ENCODE data around the gene MPZL1.

MPZL1 gene

DNA sequence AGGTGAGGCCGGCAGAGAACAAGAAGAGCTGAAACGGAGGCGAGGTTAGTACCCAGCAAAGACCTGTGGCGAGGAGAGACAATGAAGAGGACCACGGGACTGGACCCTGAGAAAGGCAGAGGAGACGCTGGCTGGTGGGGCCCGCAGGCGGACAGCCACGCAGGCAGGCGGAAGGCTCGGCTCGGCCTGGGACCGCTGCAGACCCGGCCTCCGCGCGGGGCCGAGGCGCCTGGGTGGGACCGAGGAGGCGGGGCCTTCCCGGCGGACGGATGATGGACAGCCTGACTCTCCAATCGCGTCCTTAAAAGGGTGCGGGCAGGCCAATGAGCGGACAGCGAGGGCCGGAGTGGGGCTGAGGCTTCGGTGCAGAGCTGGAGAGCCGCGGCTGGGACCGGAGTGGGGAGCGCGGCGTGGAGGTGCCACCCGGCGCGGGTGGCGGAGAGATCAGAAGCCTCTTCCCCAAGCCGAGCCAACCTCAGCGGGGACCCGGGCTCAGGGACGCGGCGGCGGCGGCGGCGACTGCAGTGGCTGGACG lies at the start of gene MPZL1:
MPZL1 (plus strand) TSS at position 366 of the 535 bp plus-strand sequence. CDS start 170 bp downstream, outside the sequence.
- peak; percentile 95 for DNase-seq (ENCODE audit: low spot score)

DNA sequence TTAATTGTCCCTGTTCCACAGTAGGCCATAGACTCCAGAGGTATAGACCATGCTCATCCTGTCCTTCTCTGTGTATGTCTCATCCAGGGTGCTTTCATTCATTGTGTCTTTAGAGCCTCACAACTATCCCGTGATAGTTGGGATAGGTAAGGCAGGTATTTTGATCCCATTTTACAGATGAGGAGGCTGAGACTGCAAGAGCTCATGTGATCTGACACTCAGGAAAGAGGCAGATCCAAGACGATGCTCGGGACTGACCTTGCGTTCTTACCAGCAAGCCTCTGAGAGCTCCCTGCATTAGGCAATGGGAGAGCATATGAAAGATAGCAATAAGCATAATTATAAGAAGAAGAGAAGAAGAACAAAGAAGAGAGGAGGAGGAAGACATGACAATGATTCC lies 49.0 kb upstream of the MPZL1 start:
- no peak for DNase-seq (ENCODE audit: low spot score)

DNA sequence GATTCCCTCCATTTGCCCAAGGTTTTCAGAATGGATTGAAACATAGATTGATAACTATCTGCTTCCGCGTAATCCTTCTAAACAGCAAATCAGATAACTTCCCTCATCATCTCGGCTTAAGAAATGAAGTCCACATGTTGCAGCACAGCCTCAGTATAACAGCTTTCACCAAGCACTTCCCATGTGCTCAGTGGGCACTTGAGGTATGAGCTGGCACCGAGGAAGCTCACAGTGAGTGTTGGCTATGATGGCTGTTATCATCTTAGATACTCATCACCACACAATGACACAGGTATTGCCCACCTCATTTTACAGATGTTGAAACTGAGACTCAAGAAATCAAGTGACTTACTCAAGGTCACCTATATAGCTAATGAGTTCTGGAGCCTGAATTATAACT lies 48.5 kb upstream of the MPZL1 start:
- no peak for DNase-seq (ENCODE audit: low spot score)

DNA sequence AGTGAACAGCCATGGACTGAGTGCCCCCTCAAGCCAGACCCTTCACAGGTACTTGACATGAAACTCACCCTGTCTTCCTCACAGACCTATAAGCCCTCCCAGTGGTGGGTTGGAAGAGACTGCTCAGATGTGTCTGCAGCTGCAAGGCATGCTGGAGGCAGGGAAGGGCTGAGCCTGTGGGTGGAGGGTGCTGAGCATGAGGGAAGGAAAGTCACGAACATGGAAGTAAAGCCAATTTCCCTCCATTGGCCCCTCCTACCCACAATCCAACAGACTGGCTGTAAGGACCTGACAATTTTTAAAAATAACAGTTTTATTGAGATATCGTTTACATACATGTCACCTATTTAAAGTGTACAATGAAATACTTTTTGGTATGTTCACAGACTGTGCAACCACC lies 47.6 kb upstream of the MPZL1 start:
- no peak for DNase-seq (ENCODE audit: low spot score)

DNA sequence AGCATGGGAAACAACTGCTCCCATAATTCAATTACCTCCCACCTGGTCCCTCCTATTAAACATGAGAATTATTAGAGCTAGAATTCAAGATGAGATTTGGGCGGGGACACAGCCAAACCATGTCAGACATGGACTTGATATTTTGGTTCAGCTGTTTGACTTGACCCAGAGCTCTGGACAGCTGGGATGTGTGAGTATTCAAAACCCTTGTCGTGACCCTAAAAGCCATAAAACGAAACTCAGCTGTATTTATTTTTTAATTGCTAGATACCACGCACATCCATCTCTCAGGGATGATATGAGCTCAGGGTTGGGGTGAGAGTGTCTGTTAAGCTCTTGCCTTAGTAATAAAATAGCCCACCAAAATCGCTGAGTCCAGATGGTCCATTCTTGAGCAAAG lies 46.3 kb upstream of the MPZL1 start:
- DNase-seq (ENCODE audit: low spot score) = no peak

DNA sequence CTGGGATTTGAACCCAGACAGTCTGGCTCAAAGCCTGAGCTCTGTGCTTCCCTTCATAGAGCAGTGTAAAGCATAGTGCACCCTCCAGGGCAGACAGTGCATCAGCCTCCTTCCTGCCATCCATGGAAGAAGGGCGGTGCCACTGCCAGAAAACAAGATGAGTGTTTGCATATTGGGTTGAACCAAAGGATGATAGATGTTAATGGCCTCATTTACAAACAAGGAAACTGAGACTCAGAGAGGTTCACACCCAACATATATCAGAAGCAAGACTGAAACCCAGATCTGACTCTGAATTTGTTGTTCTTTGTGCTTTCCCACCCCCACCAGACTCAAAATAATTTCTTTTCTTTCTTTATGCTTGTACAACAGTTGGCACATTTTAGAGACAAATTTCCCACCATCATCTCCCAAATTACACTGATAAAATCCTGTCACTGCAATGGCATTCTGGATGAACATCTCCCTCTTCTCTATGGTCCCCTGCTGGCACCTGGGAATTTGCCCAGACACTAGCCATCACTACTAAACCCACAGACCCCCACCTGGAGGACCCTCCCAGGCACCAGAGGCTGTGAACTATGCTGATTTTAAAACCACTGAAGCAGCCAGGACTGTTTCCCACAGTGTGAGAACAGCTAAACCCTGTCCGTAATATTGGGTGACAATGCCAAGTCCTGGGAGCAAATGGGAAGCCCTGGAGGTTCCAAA lies 45.4 kb upstream of the MPZL1 start:
- no peak for DNase-seq (ENCODE audit: low spot score)

DNA sequence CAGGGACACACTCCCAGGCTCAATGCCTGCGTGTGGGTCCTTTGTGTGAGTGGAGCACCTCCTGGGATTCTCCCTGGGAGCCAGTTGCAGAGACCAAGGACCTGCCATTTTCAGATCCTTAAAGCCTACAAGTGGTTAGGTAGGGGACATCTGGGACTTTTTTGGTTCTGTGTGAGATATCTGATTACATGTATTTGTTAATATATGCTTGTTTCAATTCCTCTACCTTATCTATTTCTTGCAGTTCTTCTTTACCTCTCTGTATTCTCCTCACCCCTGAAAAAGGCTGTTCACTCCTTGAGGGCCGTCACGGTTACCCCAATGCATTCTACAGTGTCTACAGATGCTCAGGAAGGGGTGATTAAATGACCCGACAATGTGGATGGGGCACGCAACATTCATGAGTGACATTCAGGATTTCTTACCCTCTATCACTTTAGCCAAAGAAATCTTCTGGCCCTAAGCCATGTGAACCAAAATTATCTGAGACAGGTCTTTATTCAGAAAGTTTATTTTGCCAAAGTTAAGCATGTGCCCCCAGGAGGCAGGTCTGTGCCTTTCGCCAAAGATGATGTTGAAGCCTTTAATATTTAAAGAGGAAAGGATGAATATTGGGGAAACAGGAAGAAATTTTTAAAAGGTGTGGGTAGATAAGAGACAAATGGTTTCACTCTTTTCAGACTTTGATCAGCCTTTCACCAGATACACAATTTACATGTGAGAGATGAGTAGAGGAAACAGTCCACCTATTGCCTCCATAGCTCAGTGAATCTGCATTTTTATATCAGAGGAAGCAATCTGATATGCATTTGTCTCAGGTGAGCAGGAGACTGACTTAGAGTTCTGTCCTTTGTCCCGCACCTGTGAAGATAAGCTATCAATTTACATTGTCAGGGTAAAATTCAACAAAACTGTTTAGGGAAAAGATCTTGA lies 44.6 kb upstream of the MPZL1 start:
- DNase-seq (ENCODE audit: low spot score) = no peak

DNA sequence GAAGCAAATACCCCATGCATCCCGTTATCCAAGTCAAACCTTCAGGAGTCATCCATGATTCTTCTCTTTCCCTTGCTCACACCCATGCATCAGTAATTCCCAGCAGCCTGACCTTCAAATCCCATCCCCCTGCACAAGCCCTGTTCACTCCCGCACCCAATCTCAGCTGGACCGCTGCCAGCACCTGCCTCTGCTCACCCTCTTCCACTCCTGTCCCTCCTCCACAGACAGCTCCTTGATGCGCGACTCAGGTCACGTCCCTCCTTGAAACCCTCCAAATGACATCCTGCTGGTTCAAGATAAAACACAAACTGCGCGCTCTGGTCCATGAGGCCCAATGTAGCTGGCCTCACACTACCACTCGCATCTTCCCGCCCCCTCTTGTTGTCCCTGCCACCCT lies 43.4 kb upstream of the MPZL1 start:
- no peak for DNase-seq (ENCODE audit: low spot score)

DNA sequence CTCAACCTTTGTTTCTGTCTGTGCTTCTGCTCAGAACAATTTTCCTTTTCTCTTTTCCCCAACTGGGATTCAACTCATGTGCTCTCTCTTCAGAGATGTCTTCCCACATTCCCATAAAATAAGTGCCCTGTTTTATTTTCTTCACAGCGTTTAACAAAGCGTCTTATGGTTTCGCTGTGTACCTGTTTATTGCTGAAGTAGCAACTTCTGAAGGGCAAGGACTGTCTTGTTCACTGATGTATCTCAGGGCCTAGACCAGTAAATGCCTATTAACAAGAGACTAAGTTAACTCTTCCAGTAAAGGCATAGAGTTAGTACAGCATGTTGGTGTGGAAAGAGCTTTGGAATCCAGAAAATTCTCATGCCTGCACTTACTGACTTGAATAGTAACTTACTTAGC lies 42.9 kb upstream of the MPZL1 start:
- DNase-seq (ENCODE audit: low spot score) = no peak

DNA sequence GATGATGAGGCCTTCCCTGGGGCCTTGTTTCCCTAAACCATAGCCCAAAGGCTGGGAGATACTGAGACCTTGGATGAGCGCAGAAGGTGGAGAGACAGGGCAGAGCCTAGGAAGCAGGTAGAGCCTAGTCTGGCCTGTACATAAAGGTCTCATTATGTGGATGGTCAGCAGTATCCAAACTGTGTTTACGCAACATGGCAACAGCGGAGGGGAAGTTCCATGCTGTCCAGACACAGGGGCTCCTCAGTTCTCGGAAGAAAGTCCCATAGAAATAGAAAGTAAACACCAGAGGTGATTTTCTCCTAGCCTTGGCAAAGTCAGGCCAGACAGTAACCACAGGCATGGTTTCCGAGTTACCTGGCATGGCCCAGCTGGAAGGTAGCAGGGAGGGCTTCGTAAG lies 42.1 kb upstream of the MPZL1 start:
- DNase-seq (ENCODE audit: low spot score) = no peak

DNA sequence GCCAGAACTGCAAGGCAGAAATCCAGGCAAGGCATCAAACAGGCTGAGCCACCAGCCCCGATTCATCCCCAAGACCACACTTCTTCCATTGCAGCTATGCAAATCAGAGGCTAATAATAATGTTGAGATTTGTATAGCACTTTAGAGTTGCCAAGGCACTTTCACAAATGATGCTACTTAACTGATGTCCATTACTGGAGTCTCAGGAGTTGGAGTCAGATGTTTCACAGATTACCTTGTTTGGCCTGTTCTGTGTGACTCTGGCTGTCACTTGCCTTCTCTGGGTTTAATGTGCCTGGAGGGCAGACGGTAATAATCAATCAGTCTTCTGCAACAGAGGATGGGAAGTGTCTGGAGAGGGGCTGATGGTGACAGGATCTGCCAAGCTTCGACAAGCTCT lies 40.8 kb upstream of the MPZL1 start:
- no peak for DNase-seq (ENCODE audit: low spot score)

DNA sequence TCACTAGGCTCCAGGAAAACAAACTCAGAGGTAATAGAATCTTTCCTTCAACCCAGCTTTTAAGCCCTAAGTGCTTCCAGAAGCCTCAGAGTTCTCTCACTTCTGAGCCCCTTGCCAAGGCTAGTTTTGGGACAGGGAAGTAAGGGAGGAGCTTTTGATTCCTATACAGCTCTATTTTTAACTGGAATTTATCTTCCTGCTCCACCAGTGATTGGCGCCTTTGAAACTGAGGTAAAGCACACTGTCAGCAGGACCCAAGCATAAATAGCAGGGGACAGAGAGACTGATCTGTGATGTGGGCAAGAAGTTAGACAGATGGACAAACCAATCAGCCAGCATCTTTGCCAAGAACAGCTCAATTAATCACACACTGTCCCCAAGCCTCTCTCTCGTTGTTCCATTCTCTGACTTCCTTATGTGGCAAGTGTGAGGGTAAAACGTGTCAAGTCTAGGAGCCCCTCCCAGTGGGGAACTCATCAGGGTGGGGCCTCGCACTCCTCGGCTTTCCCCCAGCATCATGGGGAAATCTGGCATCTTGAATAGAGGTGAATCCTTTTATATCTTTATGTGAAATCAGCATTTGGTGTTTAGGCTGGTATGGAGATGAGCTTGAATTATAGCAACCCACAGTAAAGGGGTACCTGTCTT lies 40.2 kb upstream of the MPZL1 start:
- no peak for DNase-seq (ENCODE audit: low spot score)

DNA sequence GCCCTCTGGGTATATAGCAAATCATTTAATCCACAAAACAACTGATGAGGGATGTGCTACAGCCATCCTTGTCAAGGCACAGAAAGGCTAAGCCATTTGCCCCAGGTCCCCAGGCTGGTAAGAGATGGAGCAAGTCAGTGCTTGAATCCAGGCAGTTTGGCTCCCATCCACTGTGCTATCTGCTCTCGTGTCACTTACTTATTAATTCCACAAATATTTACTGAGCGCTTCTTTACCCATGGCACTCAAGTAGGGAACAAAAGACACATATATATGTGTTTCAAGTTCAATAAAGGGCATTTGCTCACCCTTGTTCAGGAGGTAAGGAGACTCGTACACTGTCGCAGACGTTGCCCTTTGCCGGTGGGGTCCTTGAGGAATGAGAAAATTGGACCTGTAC lies 38.6 kb upstream of the MPZL1 start:
- DNase-seq (ENCODE audit: low spot score) = no peak

DNA sequence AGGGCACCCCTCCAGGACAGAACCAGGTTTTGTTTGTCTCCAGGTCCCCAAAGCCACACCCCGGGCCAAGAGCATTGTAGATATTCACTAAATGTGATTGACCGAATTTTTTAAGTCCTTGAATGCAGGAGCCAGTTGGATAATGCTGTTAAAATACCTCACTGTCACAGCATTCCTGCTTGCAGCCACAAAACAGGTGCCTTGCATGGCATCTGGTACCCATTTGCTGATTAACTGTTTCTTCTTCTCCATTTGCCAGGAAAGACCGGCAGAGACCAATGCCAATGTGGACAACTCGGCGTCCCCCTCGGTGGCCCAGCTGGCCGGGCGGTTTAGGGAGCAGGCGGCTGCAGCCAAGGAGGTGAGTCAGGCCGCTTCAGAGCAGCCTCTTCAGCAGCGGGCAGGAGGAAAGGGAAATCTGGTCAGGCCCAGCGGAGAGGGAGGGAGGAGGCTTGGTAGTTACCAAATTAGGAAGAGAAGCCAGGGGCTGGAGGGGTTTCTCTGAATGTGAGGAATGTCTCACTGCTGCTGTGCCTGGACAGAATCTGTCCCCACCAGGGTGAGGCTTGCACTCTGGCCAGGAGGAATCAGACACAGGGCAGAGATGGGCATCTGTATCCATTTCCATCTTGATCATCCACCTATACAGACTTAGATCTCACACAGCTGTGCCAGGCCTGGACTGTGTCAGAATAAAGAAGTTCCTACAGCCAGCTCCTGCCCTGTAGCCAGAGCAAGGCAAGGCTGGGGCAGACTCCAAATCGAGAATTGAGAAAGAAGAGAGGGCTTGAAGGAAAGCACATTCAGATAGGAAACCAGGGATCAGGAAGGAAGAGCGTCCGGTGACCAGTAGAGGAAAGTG lies 37.9 kb upstream of the MPZL1 start:
- no peak for DNase-seq (ENCODE audit: low spot score)

DNA sequence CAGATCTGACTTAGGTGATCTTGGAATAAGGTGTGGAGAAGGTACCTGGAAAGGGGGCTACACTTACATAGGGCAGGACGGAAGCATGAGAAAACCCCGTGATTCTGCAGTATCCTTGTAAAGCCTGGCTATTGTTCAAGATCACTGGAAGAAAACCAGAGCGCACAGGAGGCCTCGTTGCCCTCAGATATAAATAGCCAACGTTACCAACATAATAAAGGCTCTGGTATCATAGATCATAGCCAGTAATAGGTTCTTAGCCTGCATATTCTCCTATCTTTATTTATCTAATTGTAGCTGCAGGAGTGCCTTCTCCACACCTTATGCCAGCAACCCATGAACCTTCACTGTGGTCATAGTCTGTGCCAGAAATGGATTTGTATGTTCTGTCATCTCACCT lies 35.9 kb upstream of the MPZL1 start:
- no peak for DNase-seq (ENCODE audit: low spot score)

DNA sequence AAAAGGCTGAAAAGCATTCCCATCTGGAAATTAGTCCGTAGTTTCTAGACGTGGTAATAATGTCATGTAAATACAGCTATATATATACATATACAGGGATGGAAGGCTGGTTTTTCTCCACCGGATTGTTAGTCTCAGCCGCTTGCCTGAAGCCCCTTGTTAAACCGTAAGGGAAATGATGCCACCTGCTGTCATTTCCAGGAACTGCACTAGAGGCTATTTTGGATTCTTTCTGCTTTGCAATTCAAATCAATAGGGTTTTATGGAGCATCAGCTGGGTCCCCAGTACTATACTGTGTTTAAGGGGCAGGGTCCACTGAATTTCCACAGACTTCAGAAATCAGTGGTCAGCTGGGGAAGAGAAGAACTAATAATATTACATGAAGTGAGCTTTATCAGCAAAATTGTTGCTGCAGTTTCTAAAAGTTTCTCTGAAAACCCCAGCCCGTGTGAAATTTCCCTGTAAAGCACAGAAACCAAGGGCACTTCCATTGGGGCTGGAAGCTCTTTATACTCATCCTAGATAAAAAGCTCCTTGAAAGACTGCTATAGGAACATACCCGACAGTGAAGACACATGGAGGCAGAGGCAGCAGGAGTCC lies 33.8 kb upstream of the MPZL1 start:
- peak; percentile 74 for DNase-seq (ENCODE audit: low spot score)

DNA sequence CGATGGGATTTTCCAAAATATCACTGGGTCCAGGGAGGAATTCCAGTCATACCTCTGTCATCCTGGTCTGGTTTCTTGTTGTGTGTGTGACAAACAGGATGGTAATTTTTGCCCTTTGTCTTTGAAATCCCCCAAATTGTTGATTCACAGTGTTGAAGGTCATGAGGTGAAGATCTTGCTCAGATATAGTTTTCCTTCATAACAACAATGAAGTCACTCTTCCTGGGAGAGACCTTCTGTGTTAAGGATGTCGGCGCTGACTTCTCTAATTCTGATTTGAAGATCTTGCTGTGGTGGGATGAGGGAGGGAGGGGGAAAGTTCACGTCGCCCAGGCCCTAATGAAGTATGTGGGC lies 32.2 kb upstream of the MPZL1 start:
- peak; percentile 25 for DNase-seq (ENCODE audit: low spot score)

DNA sequence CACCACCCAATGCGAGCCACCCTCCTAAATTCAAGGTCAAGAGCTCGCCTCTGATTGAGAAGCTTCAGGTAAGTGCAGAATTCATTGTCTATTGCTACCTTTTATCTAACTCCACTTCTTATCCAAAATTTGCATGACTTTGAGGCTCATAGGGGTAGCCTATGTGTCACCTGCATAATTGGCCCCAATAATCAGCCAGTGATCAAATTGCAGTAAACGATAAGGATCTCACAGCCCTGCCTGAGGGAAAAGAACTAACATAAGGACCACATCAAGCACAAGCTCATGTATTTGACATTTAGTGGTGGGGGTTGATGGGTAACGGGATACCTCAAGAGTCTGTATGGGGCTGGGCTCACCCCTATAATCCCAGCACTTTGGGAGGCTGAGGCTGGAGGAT lies 31.7 kb upstream of the MPZL1 start:
- DNase-seq (ENCODE audit: low spot score) = no peak

DNA sequence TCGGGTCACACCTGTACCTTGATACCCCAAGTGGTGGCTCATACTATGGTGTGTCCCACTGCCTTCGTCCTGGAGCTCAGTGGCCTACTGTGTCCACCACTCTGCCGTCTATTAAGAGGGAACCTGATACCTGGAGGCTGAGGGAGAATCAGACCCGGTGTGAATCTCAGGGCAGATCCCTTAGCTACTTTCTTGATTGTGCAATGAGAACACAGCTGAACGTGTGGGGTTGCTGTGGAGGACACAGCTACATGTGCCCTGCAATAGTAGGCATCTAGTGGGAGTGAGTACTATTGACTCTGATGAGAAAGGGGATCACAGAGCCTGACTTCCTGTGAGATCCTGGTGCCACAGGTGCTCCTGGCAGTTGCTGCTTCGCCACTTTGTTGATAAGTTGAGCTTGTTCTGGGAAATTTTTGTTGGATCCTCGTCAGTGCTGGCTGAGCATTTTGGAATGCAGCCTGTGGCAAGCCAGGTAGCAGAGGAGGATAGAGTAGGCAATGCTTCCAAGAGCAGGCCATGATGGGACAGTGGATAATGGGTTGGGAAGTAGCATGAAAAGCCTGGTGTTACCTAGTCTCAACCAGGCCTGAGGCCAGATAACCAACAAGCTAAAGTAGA lies 28.2 kb upstream of the MPZL1 start:
- DNase-seq (ENCODE audit: low spot score) = no peak

DNA sequence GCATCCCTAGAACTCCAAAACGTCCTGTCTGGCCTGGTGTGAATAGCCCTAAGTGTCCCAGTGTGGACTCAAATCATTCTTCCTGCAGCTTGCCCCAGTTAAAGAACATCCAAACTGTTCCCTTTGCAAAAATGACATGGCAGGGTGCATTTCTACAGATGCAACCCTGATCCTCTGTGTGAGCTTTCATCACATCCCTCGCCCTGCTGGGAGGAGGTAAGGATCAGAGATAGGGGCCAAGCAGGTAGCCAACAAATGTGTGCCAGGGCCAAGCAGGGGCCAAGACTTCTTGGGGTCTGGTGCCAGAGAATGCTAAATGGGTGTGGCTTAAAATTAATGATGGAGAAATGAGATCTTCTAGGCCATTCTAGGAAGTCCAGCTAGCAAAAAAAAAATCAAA lies 27.1 kb upstream of the MPZL1 start:
- DNase-seq (ENCODE audit: low spot score) = no peak

DNA sequence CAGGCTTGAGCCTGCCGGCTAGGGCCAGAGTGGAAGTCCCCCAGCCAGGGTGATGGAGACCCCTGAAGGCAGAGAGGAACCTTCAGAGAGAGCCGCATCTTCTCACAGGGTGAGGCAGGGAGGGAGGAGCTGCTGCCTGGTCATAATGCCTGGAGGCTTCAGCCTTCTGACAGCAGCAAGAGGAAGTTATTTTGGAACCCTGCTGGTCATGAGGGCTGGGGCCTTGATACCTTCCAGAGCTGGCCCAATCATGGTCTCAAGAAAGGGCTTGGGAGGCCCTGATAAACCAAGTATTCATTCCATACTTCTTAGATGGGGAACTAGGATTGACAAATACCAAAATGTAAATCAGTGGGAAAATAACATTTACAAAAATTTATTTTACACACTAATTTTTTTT lies 26.6 kb upstream of the MPZL1 start:
- DNase-seq (ENCODE audit: low spot score) = no peak
